A172 (cell line): ENCODE measurements around the gene CHMP4A. TPM values are rescaled to one million over a fixed set of nuclear protein-coding genes. Genes with fewer than 3 reads are reported as not detected.

Source experiments
- total RNA-seq: library from RNA; depleted of rRNA; stranded (reverse); fragments of >200 nt; shearing (Covaris generic); gene quantifications from 2 replicates; pipeline ENCODE4 v1.2.3, GENCODE V29; 2014; rRNA removed

The CHMP4A gene
- total RNA-seq, 1 experiment from 2014 or later, result 38.1 TPM

Other genes starting within 250 kb of the CHMP4A start
- gene DHRS4L2, start 224.6 kb downstream of the CHMP4A start, total RNA-seq, result 6.9 TPM in 2 replicates
- 0.02 and 0.05 TPM in 2 replicates for gene CARMIL3, start 161.5 kb downstream of the CHMP4A start, total RNA-seq
- not detected in 2 replicates for gene CPNE6, start 141.9 kb downstream of the CHMP4A start, total RNA-seq
- 2.0 and 4.4 TPM in 2 replicates for gene PCK2, start 119.2 kb downstream of the CHMP4A start, total RNA-seq
- gene DCAF11, start 98.7 kb downstream of the CHMP4A start, total RNA-seq, result 32.4 and 63.4 TPM in 2 replicates
- 0.72 TPM in 1 of 2 replicates, not detected in the other for gene NRL, start 98.5 kb downstream of the CHMP4A start, total RNA-seq
- not detected in 2 replicates for gene FITM1, start 82.8 kb downstream of the CHMP4A start, total RNA-seq
- gene PSME1, start 77.3 kb downstream of the CHMP4A start, total RNA-seq, result 163 TPM in 2 replicates
- 11.3 and 15.2 TPM in 2 replicates for gene EMC9, start 71.9 kb downstream of the CHMP4A start, total RNA-seq
- gene PSME2, start 66.9 kb downstream of the CHMP4A start, total RNA-seq, result 102 and 126 TPM in 2 replicates
- 30.6 and 32.1 TPM in 2 replicates for gene RNF31, start 66.0 kb downstream of the CHMP4A start, total RNA-seq
- 20.8 and 24.9 TPM in 2 replicates for gene IRF9, start 52.2 kb downstream of the CHMP4A start, total RNA-seq
- gene REC8, start 41.4 kb downstream of the CHMP4A start, total RNA-seq, result 0.91 TPM in 1 of 2 replicates, not detected in the other
- 49.5 and 53.2 TPM in 2 replicates for gene IPO4, start 24.7 kb downstream of the CHMP4A start, total RNA-seq
- 45.3 and 50.8 TPM in 2 replicates for gene TM9SF1, start 18.0 kb downstream of the CHMP4A start, total RNA-seq
- gene TSSK4, start 7.8 kb downstream of the CHMP4A start, total RNA-seq, result not detected in 2 replicates
- gene MDP1, start 2.6 kb upstream of the CHMP4A start, total RNA-seq, result 6.4 and 20.2 TPM in 2 replicates
- 201 and 286 TPM in 2 replicates for gene NEDD8, start 18.9 kb upstream of the CHMP4A start, total RNA-seq
- gene GMPR2, start 19.4 kb upstream of the CHMP4A start, total RNA-seq, result 49.3 and 52.7 TPM in 2 replicates
- 36.1 and 44.5 TPM in 2 replicates for gene TINF2, start 29.1 kb upstream of the CHMP4A start, total RNA-seq
- 0.64 and 3.3 TPM in 2 replicates for gene TGM1, start 49.7 kb upstream of the CHMP4A start, total RNA-seq
- gene RABGGTA, start 58.1 kb upstream of the CHMP4A start, total RNA-seq, result 14.7 and 15.2 TPM in 2 replicates
- 15.1 and 27.8 TPM in 2 replicates for gene DHRS1, start 86.3 kb upstream of the CHMP4A start, total RNA-seq
- gene NOP9, start 86.4 kb upstream of the CHMP4A start, total RNA-seq, result 7.8 and 9.6 TPM in 2 replicates
- not detected in 2 replicates for gene CIDEB, start 94.5 kb upstream of the CHMP4A start, total RNA-seq
- 4.7 and 5.9 TPM in 2 replicates for gene LTB4R2, start 96.7 kb upstream of the CHMP4A start, total RNA-seq
- 2.3 and 2.9 TPM in 2 replicates for gene LTB4R, start 98.0 kb upstream of the CHMP4A start, total RNA-seq
- 0.05 TPM in 1 of 2 replicates, not detected in the other for gene ADCY4, start 121.6 kb upstream of the CHMP4A start, total RNA-seq
- not detected in 2 replicates for gene RIPK3, start 126.5 kb upstream of the CHMP4A start, total RNA-seq
- gene NFATC4, start 154.7 kb upstream of the CHMP4A start, total RNA-seq, result not detected in 2 replicates
- 0.12 and 0.69 TPM in 2 replicates for gene NYNRIN, start 185.5 kb upstream of the CHMP4A start, total RNA-seq
- gene CBLN3, start 216.2 kb upstream of the CHMP4A start, total RNA-seq, result 0.17 TPM in 1 of 2 replicates, not detected in the other
- 15.4 and 19.5 TPM in 2 replicates for gene KHNYN, start 216.5 kb upstream of the CHMP4A start, total RNA-seq
- gene SDR39U1, start 229.3 kb upstream of the CHMP4A start, total RNA-seq, result 3.3 and 4.0 TPM in 2 replicates